Measurements from ENCODE around the gene KCNJ18.
"Not testable (repeated sequence)": the region's sequence is repeated elsewhere in the genome, so short reads cannot be mapped to it uniquely, and the experiment has no call there.

DNA sequence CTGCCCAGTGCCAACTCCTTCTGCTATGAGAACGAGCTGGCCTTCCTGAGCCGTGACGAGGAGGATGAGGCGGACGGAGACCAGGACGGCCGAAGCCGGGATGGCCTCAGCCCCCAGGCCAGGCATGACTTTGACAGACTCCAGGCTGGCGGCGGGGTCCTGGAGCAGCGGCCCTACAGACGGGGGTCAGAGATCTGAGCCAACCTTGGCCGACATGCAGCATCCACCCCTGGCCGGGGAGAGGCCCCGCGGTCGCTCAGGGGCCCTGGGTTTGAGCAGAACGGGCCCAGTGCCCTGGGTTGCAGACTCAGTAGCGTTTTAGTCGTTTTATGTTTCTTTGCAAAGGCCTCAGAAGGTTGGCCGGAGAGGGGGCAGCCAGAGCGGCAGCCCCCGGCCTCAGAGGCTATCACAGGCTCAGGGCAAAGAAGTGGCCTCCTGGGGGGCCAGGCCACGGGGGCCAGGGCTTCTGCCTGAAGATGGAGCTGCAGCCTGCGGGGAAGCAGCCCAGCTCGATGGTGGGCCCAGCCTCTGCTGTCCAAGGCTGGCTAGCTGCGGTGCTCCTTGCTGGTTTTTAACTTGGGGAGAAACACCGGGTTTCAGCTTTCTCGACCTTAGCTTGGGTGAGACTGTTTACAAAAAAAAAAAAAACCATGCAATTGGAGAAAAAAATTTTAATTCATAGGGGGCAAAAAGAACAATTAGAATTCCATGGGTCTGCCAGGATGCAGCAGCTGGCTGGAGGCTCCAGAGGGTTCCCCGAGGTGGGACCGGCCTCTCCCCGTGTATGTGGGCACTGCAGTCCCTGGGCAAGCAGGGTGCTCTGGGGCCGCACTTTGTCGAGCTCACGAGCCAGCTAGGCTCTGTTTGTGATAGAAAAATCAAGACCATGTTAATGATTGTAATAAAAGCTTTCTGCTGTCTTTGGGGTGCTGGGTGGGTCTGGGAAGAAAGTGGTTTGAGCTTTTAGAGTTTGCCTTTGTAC, 11.9 kb downstream of the KCNJ18 start:
- TF ChIP-seq, protein P1, sequence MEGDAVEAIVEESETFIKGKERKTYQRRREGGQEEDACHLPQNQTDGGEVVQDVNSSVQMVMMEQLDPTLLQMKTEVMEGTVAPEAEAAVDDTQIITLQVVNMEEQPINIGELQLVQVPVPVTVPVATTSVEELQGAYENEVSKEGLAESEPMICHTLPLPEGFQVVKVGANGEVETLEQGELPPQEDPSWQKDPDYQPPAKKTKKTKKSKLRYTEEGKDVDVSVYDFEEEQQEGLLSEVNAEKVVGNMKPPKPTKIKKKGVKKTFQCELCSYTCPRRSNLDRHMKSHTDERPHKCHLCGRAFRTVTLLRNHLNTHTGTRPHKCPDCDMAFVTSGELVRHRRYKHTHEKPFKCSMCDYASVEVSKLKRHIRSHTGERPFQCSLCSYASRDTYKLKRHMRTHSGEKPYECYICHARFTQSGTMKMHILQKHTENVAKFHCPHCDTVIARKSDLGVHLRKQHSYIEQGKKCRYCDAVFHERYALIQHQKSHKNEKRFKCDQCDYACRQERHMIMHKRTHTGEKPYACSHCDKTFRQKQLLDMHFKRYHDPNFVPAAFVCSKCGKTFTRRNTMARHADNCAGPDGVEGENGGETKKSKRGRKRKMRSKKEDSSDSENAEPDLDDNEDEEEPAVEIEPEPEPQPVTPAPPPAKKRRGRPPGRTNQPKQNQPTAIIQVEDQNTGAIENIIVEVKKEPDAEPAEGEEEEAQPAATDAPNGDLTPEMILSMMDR (IDR thresholded peaks at IDR 0.05 in 2 of 3, conservative IDR thresholded peaks at IDR 0.05 in 1 of 3; ENCODE audit: insufficient read depth in 2 of 3, low read depth in 1 of 3, low read length in 3 of 3): not testable (repeated sequence)
- TF ChIP-seq POLR2A (conservative IDR thresholded peaks at IDR 0.05); EZH2 (IDR thresholded peaks at IDR 0.05; ENCODE audit: borderline replicate concordance, low read depth, low read length); U2AF2 (optimal IDR thresholded peaks at IDR 0.05; ENCODE audit: low read depth, low read length); CBX3 (IDR thresholded peaks at IDR 0.05; ENCODE audit: borderline replicate concordance in 1 of 2, low read length in 2 of 2); POLR2AphosphoS5 (IDR thresholded peaks at IDR 0.05; ENCODE audit: control insufficient read depth, insufficient read depth, low read depth, low read length); MTF1 (CRISPR knock-in tag; IDR thresholded peaks at IDR 0.05; ENCODE audit: borderline replicate concordance); ZNF707 (CRISPR knock-in tag; conservative IDR thresholded peaks at IDR 0.05): not testable (repeated sequence)
- TF ChIP-seq, protein P2, sequence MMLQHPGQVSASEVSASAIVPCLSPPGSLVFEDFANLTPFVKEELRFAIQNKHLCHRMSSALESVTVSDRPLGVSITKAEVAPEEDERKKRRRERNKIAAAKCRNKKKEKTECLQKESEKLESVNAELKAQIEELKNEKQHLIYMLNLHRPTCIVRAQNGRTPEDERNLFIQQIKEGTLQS (IDR thresholded peaks at IDR 0.05): not testable (repeated sequence)
- TF ChIP-seq, protein P2 (CRISPR knock-in tag; conservative IDR thresholded peaks at IDR 0.05): not testable (repeated sequence)
- TF ChIP-seq, protein P3, sequence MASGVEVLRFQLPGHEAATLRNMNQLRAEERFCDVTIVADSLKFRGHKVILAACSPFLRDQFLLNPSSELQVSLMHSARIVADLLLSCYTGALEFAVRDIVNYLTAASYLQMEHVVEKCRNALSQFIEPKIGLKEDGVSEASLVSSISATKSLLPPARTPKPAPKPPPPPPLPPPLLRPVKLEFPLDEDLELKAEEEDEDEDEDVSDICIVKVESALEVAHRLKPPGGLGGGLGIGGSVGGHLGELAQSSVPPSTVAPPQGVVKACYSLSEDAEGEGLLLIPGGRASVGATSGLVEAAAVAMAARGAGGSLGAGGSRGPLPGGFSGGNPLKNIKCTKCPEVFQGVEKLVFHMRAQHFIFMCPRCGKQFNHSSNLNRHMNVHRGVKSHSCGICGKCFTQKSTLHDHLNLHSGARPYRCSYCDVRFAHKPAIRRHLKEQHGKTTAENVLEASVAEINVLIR (CRISPR knock-in tag; IDR thresholded peaks at IDR 0.05): not testable (repeated sequence)

Data from K562 (cell line).